ENCODE data around the gene AFDN. TPM values are rescaled to one million over a fixed set of nuclear protein-coding genes. Genes with fewer than 3 reads are reported as not detected.

The AFDN gene
- total RNA-seq, 4 donors from 2014 or later: 133 to 391 (median 148) TPM

GRCh38 chr6:167826230-167826895, 348 bp upstream of the AFDN start:
- peak; percentile 91 to 92 for DNase-seq (ENCODE audit: low spot score in 2 of 2)
- H3K27ac ChIP-seq: peak overlapping the region; percentile 62
- H3K9me3 ChIP-seq: no peaks in the 10 kb centered on the region
- TF ChIP-seq CTCF (IDR thresholded peaks at IDR 0.05) (peak in 1 of 2 donors; percentile 41), EP300 (IDR thresholded peaks at IDR 0.05) (no peak), POLR2AphosphoS5 (IDR thresholded peaks at IDR 0.05) (no peak)
- H3K27me3 ChIP-seq: no peaks in the 10 kb centered on the region
- H3K4me1 ChIP-seq: peaks cover 31% of the 10 kb centered on the region
- 1% methylated on average over 39 of the region's 90 CpGs for WGBS
- H3K4me3 ChIP-seq: peak overlapping the region; percentile 82
- H3K36me3 ChIP-seq: no peaks in the 10 kb centered on the region

- DNase-seq (ENCODE audit: low spot score in 2 of 2): peak in 1 of 2 donors; percentile 74
- Histone ChIP-seq H3K4me3 (peak overlapping the region; percentile 82), H3K36me3 (no peaks in the 10 kb centered on the region), H3K4me1 (peaks cover 35% of the 10 kb centered on the region), H3K27me3 (no peaks in the 10 kb centered on the region), H3K9me3 (no peaks in the 10 kb centered on the region), H3K27ac (peak overlapping the region; percentile 77)
- TF ChIP-seq POLR2AphosphoS5 (IDR thresholded peaks at IDR 0.05): no peak
- no peak for TF ChIP-seq EP300 (IDR thresholded peaks at IDR 0.05)
- no peak for TF ChIP-seq CTCF (IDR thresholded peaks at IDR 0.05)
- TF ChIP-seq POLR2A (IDR thresholded peaks at IDR 0.05): no peak
- WGBS: 1% methylated on average over 24 of the region's 51 CpGs
These were observed 1.0 kb downstream of the AFDN start for GRCh38 chr6:167827583-167828324.

- H3K4me3 ChIP-seq: peak overlapping the region; percentile 82
- peaks cover 42% of the 10 kb centered on the region for H3K4me1 ChIP-seq
- peak overlapping the region; percentile 77 for H3K27ac ChIP-seq
- WGBS: 48% methylated on average over 4 of the region's 4 CpGs
- TF ChIP-seq EP300 (IDR thresholded peaks at IDR 0.05) (no peak), POLR2AphosphoS5 (IDR thresholded peaks at IDR 0.05) (no peak), POLR2A (IDR thresholded peaks at IDR 0.05) (no peak), CTCF (IDR thresholded peaks at IDR 0.05) (no peak)
- no peaks in the 10 kb centered on the region for H3K9me3 ChIP-seq
- no peaks in the 10 kb centered on the region for H3K27me3 ChIP-seq
- H3K36me3 ChIP-seq: no peaks in the 10 kb centered on the region
- DNase-seq (ENCODE audit: low spot score in 2 of 2): no peak
These were observed 1.7 kb downstream of the AFDN start for GRCh38 chr6:167828325-167828956.

- no peak for TF ChIP-seq POLR2A (IDR thresholded peaks at IDR 0.05)
- TF ChIP-seq EP300 (IDR thresholded peaks at IDR 0.05): no peak
- TF ChIP-seq CTCF (IDR thresholded peaks at IDR 0.05): no peak
- no peak for TF ChIP-seq POLR2AphosphoS5 (IDR thresholded peaks at IDR 0.05)
- Histone ChIP-seq H3K36me3 (no peaks in the 10 kb centered on the region), H3K9me3 (no peaks in the 10 kb centered on the region), H3K27me3 (no peaks in the 10 kb centered on the region), H3K27ac (no peak overlapping the region), H3K4me3 (no peak overlapping the region), H3K4me1 (peaks cover 42% of the 10 kb centered on the region)
- no peak for DNase-seq (ENCODE audit: low spot score in 2 of 2)
These were observed 2.8 kb downstream of the AFDN start for GRCh38 chr6:167829513-167829912.

- TF ChIP-seq EP300 (IDR thresholded peaks at IDR 0.05) (no peak), CTCF (IDR thresholded peaks at IDR 0.05) (no peak), POLR2AphosphoS5 (IDR thresholded peaks at IDR 0.05) (no peak), POLR2A (IDR thresholded peaks at IDR 0.05) (no peak)
- WGBS: 51% methylated on average over 3 of the region's 3 CpGs
- no peaks in the 10 kb centered on the region for H3K9me3 ChIP-seq
- H3K4me1 ChIP-seq: peaks cover 29% of the 10 kb centered on the region
- DNase-seq (ENCODE audit: low spot score in 2 of 2): no peak
- H3K27me3 ChIP-seq: no peaks in the 10 kb centered on the region
- no peak overlapping the region for H3K4me3 ChIP-seq
- no peak overlapping the region for H3K27ac ChIP-seq
- H3K36me3 ChIP-seq: no peaks in the 10 kb centered on the region
These were observed 4.6 kb downstream of the AFDN start for GRCh38 chr6:167831281-167831828.

All from suprapubic skin (tissue), 4 donors.